Activated CD4-positive, alpha-beta T cell treated with anti-CD3 and anti-CD28 coated beads, Interleukin-2, amount 10 ng/mL, durations not matched to agents 24 days and 14 days (primary cell): ENCODE measurements around the gene CELF4. TPM values are rescaled to one million over a fixed set of nuclear protein-coding genes. Genes with fewer than 3 reads are reported as not detected.

Experiments used
- DNase-seq: peaks from one replicate; pipeline ENCODE4 v3.0.0; 2022
- H3K27ac Mint-ChIP-seq: one replicate; pipeline ENCODE4 v1.8.0; 2022; ENCODE audit warnings: mild to moderate bottlenecking, mixed read lengths
- H3K27me3 Mint-ChIP-seq: one replicate; pipeline ENCODE4 v1.8.0; 2022; ENCODE audit warnings: mixed read lengths
- H3K36me3 Mint-ChIP-seq: one replicate; pipeline ENCODE4 v1.8.0; 2022; ENCODE audit warnings: low read depth, mild to moderate bottlenecking, mixed read lengths
- H3K4me1 Mint-ChIP-seq: one replicate; pipeline ENCODE4 v1.8.0; 2021; ENCODE audit warnings: mixed read lengths
- H3K4me3 Mint-ChIP-seq: one replicate; pipeline ENCODE4 v1.8.0; 2022; ENCODE audit warnings: mild to moderate bottlenecking, moderate library complexity, mixed read lengths
- H3K9me3 Mint-ChIP-seq: one replicate; pipeline ENCODE4 v1.8.0; 2021; ENCODE audit warnings: mixed read lengths
- intact Hi-C: fragments of 100-400 bp; cut with micrococcal nuclease; formaldehyde crosslinking; loops from one replicate; pipeline ENCODE4 v1.15.1; 2023
- total RNA-seq: library from RNA; stranded (reverse); gene quantifications from 2 replicates; pipeline ENCODE4 v1.2.3, GENCODE V29; 2022

CELF4 gene
- total RNA-seq, 1 donor from 2014 or later = not detected

- Mint-ChIP-seq H3K9me3 (no peaks in the 10 kb centered on the region), H3K4me3 (no peak overlapping the region), H3K27me3 (peaks cover 20% of the 10 kb centered on the region), H3K4me1 (no peaks in the 10 kb centered on the region), H3K27ac (no peak overlapping the region), H3K36me3 (no peaks in the 10 kb centered on the region)
- DNase-seq = no peak
- intact Hi-C loops = no loop called here
Observed at GRCh38 chr18:37396971-37397720, 168.5 kb downstream of the CELF4 start.

DNA sequence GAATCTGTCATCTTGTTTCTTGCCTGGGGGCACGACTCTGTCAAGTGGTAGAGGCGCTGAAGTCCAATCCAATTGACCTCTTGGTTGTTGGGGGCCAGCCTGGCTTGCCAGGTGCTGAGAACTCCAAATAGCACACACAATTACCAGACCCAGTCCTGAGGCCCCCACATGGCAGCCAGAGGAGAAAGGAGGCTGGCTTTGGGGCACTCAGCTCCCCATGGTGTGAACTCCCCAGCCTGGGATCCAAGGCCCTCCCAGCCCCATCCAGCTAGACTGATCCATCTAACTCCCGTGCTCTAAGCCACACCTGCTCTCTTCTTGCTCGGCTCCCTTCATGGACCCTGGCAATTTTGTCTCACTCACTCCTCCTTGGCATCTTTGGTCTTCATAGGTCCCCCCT is 170.0 kb downstream of the CELF4 start:
- no peak overlapping the region for H3K27ac Mint-ChIP-seq
- no peak for DNase-seq

DNA sequence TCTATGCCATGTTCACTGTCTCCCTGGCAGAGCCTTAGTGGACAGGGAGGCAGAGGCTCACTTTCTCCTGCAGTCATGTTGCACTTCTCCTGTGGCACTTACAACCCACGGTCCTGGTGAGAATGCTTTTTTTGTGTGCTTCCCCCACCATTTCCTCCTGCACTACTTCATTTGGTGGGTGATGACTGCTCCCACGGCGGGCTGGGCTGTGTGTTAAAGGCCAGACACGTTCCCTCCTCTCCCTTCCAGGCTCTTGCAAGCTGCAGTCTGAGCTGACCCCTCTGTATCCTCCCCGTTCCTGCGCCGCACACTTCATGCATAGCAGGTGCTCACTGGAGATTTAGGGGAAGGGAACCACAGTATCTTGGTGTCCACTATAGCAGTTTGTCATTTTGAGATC is 170.5 kb downstream of the CELF4 start:
- Mint-ChIP-seq H3K4me3 (no peak overlapping the region), H3K27me3 (peaks cover 20% of the 10 kb centered on the region)
- intact Hi-C loops = no loop called here

More for the DNA sequence above, 170.0 kb downstream of the CELF4 start:
- Mint-ChIP-seq H3K4me3 (no peak overlapping the region), H3K36me3 (no peaks in the 10 kb centered on the region), H3K4me1 (no peaks in the 10 kb centered on the region), H3K27me3 (peaks cover 20% of the 10 kb centered on the region), H3K9me3 (no peaks in the 10 kb centered on the region)
- intact Hi-C loops = no loop called here

GRCh38 chr18:37394610-37394965 is 171.0 kb downstream of the CELF4 start:
- H3K27ac Mint-ChIP-seq = no peak overlapping the region
- intact Hi-C loops = no loop called here
- DNase-seq = no peak
- peaks cover 20% of the 10 kb centered on the region for H3K27me3 Mint-ChIP-seq
- no peak overlapping the region for H3K4me3 Mint-ChIP-seq
- no peaks in the 10 kb centered on the region for H3K9me3 Mint-ChIP-seq
- no peaks in the 10 kb centered on the region for H3K4me1 Mint-ChIP-seq
- H3K36me3 Mint-ChIP-seq = no peaks in the 10 kb centered on the region

More for the DNA sequence above, 170.5 kb downstream of the CELF4 start:
- Mint-ChIP-seq H3K4me1 (no peaks in the 10 kb centered on the region), H3K27ac (no peak overlapping the region), H3K9me3 (no peaks in the 10 kb centered on the region), H3K36me3 (no peaks in the 10 kb centered on the region)
- DNase-seq = no peak

DNA sequence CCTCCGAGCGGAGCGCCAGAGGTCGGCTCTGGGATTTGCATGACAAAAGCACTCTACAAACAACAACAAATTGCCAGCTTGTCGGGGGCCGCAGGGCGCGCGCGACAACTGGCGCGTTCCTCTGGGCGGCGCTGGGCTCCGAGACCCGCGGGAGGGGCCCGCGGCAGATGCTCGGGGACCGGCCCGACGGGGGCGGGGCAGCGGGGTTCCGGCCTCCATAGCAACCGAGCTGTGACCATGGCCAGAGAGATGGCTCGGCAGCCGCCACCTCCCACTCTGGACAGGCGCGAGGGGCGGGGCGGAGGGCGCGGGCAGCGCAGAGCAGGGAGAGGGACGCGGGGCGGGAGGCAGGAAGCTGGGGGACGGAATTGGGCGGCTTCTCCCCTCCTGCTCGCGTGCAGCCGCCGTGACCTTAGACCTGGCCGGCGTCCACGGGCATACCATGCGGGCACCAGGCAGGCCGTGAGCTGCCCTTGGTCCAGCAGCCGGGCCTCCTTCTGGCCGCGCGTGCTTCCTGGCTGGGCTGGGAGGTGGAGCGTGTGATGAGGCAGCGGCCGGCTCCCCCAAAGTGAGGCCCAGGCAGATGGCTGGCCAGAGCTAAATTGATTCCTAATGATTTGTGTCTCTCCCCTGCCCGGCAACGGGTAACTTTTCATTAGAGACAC is 171.5 kb downstream of the CELF4 start:
- Mint-ChIP-seq H3K27me3 (peaks cover 20% of the 10 kb centered on the region), H3K36me3 (no peaks in the 10 kb centered on the region), H3K4me1 (no peaks in the 10 kb centered on the region), H3K4me3 (no peak overlapping the region), H3K27ac (no peak overlapping the region), H3K9me3 (no peaks in the 10 kb centered on the region)
- intact Hi-C loops = no loop called here
- DNase-seq = no peak

DNA sequence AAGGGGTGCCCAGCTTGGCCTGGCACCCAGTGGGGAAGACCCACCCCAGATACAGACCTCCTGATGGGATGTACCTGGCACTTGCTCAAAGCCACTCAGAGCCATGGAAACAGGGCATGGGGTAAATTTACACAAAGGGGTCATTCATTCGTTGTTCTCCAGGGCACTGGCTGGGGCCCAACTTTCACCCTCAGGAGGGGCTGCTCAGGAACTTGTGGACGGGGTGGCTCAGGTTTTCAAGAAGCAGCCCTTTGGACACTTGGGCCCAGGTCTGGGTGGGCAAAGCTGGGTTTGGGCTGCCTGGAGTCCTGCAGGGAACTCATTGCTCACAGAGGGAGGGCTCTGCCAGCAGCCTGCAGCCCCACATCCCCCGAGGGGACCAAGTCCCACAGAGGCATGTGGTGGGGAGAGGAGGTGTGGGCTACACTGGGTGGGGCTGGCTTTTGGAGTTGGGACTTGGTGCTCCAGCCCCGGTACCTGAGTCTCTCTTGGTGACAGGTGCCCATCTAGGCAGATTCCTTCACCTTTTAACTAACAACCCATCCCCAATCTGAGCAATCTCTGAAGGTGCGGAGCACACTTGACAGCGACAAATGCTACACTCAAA is 172.3 kb downstream of the CELF4 start:
- no peak overlapping the region for H3K4me3 Mint-ChIP-seq
- DNase-seq = no peak
- H3K4me1 Mint-ChIP-seq = no peaks in the 10 kb centered on the region
- intact Hi-C loops = no loop called here
- no peaks in the 10 kb centered on the region for H3K9me3 Mint-ChIP-seq
- H3K27me3 Mint-ChIP-seq = peaks cover 21% of the 10 kb centered on the region
- H3K27ac Mint-ChIP-seq = no peak overlapping the region
- no peaks in the 10 kb centered on the region for H3K36me3 Mint-ChIP-seq

DNA sequence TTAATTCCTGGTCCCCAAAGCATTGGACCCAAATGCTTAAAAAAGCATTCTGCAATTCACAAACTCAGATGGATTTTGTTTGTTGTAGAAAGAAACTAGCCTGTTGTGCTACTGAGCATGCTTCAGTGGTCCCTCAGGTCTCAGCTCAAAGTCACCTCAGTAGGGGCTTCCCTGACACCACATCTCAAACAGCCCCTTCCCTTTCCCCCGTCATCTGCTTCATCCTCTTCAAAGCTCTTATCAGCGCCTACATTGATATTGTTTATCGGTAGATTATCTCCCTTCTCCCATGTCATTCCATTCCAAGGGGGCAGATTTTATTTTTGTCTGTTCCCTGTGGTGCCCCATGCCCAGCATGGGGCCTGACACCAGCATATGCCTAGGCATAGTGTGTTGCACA is 172.9 kb downstream of the CELF4 start:
- Mint-ChIP-seq H3K4me1 (no peaks in the 10 kb centered on the region), H3K36me3 (no peaks in the 10 kb centered on the region), H3K9me3 (no peaks in the 10 kb centered on the region), H3K27ac (no peak overlapping the region), H3K27me3 (peaks cover 21% of the 10 kb centered on the region), H3K4me3 (no peak overlapping the region)
- intact Hi-C loops = no loop called here
- DNase-seq = no peak

DNA sequence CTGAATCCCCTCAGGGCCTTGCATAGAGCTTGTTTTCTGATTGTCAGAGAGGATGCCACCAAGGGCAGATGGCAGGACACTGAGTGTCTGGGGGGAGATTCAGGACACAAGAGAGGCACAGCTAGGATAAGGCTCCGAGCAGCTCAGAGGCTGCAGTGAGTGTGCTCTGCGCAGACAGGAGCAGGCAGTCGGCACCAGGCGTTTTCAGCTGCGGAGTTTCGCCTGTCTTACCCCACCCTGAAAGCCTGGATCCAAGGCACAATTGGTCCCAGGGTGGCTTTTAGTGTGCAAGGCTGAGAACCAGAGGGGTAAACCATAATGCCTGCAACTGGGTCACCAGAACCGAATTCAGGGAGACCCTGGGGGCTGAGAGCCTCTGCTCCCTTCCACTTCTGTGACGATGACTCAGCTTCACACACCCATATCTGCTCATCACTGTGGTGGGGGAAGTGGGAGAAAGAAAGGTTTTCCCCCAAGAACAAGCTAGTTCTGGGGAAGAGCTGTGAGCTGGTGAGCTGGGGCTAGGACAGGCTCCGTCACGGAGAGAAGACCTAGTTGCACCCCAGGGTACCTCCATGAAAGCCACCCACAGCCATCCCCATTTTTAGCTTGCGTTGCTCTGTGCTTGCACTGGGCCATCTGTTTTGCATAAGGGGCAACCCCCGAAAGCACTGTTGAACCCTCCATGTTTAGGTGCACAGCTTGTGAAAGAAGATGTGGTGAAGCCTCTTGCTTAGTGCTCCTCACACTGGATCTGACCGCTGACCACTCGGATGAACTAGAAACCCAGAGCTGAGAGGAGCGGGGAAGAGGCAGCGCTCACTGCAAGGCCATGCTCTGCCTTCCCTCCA is 173.7 kb downstream of the CELF4 start:
- intact Hi-C loops = no loop called here
- Mint-ChIP-seq H3K4me3 (no peak overlapping the region), H3K27ac (no peak overlapping the region), H3K27me3 (peaks cover 21% of the 10 kb centered on the region), H3K9me3 (no peaks in the 10 kb centered on the region), H3K36me3 (no peaks in the 10 kb centered on the region), H3K4me1 (no peaks in the 10 kb centered on the region)
- no peak for DNase-seq

DNA sequence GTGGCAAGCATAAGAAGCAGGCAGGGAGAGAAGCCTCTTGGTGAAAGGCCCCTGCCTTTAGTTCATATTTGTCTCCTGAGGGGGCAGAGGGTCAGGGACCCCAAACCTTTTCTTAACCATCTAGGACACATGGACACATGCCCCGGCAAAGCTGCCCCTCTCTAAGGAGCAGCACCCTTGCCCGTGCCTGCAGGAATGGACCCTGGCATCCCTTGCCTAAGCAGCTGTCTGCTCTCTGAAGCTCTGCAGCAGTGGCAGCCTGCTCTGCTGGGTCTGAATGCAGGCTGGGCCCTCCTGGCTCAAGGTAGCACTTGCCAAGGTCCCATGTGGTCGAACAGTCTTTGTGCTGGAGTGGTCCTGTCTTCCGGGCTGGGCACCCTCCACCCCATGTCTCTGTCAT is 174.4 kb downstream of the CELF4 start:
- no peak overlapping the region for H3K4me3 Mint-ChIP-seq
- H3K9me3 Mint-ChIP-seq = no peaks in the 10 kb centered on the region
- H3K4me1 Mint-ChIP-seq = no peaks in the 10 kb centered on the region
- no peak for DNase-seq
- intact Hi-C loops = no loop called here
- H3K36me3 Mint-ChIP-seq = no peaks in the 10 kb centered on the region
- H3K27me3 Mint-ChIP-seq = peaks cover 21% of the 10 kb centered on the region
- no peak overlapping the region for H3K27ac Mint-ChIP-seq

DNA sequence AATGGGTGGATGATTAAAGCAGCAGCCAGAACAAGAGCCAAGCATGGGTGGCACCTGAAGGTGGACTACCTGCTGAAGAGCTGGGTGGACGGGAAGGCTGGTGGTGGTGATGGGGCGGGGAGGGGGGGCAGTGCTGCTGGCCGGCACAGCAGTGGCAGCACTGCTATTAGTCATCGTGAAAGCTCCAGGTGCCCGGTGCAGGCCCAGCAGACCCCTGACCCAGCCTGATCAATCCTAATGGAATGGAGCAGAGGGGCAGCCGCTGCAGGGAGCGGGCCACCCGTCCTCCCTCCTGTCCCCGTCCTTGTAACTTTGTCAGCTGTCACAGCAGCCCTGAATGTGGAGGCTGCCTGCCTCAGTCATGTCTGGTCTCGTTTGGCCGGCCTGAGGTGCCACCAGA is 174.9 kb downstream of the CELF4 start:
- no peak overlapping the region for H3K27ac Mint-ChIP-seq
- H3K36me3 Mint-ChIP-seq = no peaks in the 10 kb centered on the region
- no peak overlapping the region for H3K4me3 Mint-ChIP-seq
- no peak for DNase-seq
- H3K9me3 Mint-ChIP-seq = no peaks in the 10 kb centered on the region
- intact Hi-C loops = no loop called here
- H3K4me1 Mint-ChIP-seq = no peaks in the 10 kb centered on the region
- peaks cover 18% of the 10 kb centered on the region for H3K27me3 Mint-ChIP-seq

DNA sequence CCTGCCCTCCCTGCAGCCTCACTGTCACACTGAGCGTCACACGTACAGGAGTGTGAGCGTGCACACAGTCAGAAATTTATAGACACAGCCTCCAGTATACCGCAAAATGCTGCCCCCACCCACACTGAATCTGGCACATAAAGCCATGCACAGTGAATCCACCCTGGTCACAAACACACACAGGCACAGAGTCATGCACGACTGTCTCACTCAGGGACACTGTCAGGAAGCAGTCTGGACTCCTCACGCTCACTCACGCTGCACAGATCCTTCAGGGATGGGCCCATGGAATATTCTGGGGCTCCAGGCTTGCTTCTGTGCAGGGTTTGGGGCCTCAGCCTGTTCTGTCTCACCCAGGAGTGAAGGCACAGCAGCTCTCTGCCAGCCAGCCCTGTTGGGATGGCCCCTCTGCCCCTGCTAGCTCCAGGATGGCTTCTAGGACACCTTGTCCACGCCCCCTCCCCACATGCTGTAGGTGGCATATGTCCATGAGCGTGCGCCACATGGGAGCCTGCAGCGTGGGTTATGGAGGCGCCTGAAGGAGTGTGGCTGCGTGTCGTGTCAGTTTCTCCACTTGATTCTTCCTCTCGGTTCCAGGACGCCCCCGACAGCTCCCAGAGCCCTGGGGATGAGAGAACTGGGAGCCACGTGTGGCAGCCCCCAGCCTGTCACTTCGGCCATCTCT is 175.8 kb downstream of the CELF4 start:
- DNase-seq = no peak
- Mint-ChIP-seq H3K27me3 (peaks cover 13% of the 10 kb centered on the region), H3K4me3 (no peak overlapping the region), H3K36me3 (no peaks in the 10 kb centered on the region), H3K9me3 (no peaks in the 10 kb centered on the region), H3K27ac (no peak overlapping the region), H3K4me1 (no peaks in the 10 kb centered on the region)
- intact Hi-C loops = loop anchor here (5.0 kb wide), 1 partner anchor 87 kb away; no protein-coding TSS in a partner anchor

DNA sequence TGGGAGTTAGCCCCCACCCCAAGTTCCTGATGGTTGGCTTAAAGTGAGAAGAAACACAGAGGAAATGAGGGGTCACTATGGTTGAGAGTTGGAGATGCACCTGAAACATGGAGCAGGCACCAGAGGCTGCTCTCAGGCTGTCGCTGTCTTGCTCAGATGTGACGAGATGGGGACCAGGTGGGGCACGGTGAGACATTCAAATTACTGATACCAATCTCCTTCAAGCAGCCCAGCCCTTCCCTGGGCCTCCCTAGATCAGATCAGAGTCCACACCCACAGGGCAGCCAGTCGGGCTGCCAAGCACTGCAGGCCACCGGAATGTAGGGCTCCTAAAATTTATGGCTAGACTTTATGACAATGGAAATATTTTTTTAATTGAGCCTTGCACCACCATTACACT is 176.6 kb downstream of the CELF4 start:
- Mint-ChIP-seq H3K36me3 (no peaks in the 10 kb centered on the region), H3K27ac (no peak overlapping the region), H3K4me3 (no peak overlapping the region), H3K27me3 (peaks cover 13% of the 10 kb centered on the region), H3K4me1 (no peaks in the 10 kb centered on the region), H3K9me3 (no peaks in the 10 kb centered on the region)
- intact Hi-C loops = loop anchor here (5.0 kb wide), 1 partner anchor 88 kb away; no protein-coding TSS in a partner anchor
- no peak for DNase-seq

GRCh38 chr18:37388413-37388812 is 177.2 kb downstream of the CELF4 start:
- intact Hi-C loops = loop anchor here (5.0 kb wide), 1 partner anchor 89 kb away; no protein-coding TSS in a partner anchor
- DNase-seq = no peak
- Mint-ChIP-seq H3K9me3 (no peaks in the 10 kb centered on the region), H3K27me3 (peaks cover 10% of the 10 kb centered on the region), H3K4me3 (no peak overlapping the region), H3K36me3 (no peaks in the 10 kb centered on the region), H3K4me1 (no peaks in the 10 kb centered on the region), H3K27ac (no peak overlapping the region)
